ENCODE data around the gene FBXL19. TPM values are rescaled to one million over a fixed set of nuclear protein-coding genes. Genes with fewer than 3 reads are reported as not detected.
A peak's percentile ranks its signal among the peaks of the same experiment; 100 is the strongest.
"Not testable (repeated sequence)": the region's sequence is repeated elsewhere in the genome, so short reads cannot be mapped to it uniquely, and the experiment has no call there.

FBXL19 gene, protein sequence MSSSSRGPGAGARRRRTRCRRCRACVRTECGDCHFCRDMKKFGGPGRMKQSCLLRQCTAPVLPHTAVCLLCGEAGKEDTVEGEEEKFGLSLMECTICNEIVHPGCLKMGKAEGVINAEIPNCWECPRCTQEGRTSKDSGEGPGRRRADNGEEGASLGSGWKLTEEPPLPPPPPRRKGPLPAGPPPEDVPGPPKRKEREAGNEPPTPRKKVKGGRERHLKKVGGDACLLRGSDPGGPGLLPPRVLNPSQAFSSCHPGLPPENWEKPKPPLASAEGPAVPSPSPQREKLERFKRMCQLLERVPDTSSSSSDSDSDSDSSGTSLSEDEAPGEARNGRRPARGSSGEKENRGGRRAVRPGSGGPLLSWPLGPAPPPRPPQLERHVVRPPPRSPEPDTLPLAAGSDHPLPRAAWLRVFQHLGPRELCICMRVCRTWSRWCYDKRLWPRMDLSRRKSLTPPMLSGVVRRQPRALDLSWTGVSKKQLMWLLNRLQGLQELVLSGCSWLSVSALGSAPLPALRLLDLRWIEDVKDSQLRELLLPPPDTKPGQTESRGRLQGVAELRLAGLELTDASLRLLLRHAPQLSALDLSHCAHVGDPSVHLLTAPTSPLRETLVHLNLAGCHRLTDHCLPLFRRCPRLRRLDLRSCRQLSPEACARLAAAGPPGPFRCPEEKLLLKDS
- total RNA-seq, result 16.6 and 18.2 TPM in 2 replicates

DNA sequence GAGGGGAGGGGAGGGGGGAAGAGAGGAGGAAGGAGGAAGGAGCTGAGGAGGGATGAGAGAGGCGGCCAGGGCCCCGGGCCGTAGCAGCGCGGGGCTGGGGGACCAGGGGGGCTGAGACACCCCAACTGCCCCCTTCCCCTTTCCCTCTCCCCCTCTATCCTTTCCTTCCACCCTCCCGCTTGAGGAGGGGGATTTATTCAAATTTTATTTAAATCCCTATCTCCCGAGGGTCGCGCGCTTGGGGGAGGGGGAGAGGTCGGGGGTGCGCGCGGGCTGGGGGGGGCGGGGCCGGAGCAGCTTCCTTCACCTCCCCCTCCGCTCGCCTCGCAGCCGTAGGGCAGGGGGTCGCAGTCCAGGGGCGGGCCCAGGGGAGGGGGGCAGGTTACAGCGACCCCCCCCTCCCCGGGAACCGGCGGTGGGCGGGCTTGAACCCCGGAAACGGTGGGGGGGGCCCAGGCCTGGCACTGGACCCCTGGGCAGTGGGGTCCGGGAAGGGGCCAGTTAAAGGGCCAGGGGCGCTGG lies at the start of gene FBXL19:
FBXL19 (plus strand) TSS at position 19 of the 522 bp plus-strand sequence. CDS start 2,183 bp downstream, outside the sequence.
- DNase-seq (ENCODE audit: low read depth in 2 of 2), result no peak

DNA sequence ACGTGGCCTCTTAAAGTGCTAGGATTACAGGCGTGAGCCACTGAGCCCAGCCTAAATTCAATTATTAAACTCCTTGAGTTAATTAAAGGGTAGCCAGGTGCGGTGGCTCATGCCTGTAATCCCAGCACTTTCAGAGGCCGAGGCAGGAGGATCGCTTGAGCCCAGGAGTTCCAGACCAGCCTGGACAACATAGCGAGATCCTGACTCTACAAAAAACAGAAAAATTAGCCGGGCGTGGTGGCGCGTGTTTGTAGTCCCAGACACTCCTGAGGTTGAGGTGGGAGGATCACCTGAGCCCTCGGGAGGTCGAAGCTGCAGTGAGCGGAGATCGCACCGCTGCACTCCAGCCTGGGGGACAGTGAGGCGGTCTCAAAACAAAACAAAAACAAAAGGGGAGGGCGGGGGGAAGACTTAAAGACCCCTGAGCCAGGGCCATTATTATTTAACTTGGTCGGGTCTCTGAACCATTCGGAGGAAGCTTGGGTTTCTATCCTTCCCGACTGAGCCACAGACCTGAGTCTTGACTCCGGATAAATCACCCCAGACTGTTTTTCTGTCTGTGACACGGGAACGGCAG lies 49.0 kb upstream of the FBXL19 start:
- DNase-seq (ENCODE audit: low read depth in 2 of 2), result no peak

DNA sequence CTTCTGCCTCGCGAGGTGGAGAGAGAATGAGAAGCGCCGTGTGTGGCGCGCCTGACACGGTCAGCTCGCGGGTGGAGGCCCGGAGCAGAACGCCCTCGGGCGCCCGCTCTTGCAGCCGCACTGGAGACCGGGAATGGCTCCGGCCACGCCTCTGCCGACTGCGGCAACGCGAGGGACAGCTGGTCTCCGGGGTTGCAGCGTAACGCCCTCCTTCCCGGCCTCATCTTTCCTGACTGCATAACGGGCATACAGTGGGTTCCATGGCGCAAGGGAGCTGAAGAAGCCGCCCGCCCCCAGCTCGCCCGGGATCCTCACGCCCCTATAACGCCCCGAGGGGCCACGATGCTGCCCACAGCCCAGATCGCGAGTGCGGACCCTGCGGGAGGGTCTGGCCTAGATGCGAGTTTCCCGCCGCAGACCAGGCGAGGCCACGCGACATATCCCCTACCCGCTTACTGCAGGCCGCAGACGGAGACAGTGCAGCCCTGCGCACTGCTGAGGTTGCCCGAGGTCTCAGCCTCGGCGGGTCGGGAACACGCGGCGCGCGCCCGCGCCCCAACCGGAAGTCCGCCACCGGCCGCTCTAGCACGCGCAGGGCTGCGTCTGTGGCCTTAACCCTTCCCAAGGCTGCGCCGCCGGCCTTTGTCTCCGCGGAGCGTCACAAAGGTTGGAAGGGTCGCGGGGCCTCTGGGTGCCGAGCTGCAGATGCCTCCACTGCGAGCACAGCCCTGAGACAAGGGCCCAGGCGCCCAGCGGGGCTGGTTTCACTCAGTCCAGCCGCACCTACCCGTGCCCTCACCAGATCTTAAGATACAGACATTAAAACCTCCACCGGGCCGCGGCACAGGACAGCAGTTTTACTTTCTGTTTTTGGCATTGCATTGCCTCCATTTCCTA lies 48.3 kb upstream of the FBXL19 start:
- peak; percentile 81 to 91 for DNase-seq (ENCODE audit: low read depth in 2 of 2)

DNA sequence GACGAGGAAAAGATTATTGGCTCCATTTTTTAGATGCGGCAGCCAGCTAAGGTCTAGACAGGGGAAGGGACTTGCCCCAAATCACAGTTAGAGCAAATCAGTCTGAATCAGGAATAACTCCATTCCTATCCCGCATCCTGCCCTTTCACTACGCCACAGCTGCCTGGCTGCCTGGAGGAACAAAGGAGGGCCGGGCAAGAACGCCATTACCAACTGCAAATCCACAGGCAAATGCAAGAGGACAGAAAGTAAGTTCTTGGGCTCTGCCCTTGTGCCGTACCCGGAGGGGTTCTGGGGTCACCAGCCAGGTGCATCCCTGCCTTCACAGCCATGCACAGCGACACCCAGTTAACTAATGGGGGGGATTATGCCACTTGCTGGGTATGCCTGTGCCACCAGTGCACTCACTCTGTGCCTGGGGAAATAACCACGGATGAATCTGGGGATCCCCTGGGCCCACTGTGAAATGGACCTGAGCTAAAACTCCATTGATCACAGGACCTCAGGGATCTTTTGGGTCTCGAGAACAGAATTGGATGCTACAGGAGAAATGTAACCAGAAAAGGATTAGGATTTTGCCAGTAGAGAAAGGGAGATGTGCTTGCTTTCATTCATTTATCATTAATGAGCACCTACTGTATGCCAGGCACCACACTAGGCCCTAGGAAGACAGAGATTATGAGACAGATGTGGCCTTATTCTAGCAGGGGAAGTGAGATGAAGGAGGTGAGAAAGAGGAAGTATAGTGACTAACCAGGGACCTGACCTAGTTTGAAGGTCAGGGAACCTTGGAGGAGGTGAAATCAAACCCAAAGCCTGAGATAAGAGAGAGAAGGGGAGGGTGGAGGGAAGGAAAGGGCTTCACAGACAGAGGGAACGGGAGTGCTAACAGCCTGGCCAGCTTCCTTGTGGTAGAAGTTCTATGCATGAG lies 47.2 kb upstream of the FBXL19 start:
- DNase-seq (ENCODE audit: low read depth in 2 of 2), result peak in 1 of 2 donors; percentile 33

DNA sequence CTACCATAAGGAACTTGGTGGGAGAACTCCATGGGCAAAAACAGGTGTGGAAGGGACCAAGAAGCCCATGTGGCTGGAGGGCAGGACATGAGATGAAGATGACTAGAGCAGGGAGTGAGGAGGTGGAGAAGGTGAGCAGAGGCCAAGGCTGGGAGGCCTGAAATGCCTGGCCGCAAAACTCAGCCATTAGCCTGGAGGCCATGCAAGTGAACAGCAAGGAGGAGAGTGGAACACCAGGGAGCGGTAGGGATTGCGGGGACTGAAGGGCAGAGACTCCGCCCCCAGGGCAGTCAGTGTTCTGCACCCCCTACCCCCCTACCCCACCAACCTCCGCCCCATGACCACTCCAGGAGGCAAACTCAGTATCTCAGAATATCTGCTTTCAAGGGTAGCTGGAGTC lies 46.5 kb upstream of the FBXL19 start:
- no peak for DNase-seq (ENCODE audit: low read depth in 2 of 2)

DNA sequence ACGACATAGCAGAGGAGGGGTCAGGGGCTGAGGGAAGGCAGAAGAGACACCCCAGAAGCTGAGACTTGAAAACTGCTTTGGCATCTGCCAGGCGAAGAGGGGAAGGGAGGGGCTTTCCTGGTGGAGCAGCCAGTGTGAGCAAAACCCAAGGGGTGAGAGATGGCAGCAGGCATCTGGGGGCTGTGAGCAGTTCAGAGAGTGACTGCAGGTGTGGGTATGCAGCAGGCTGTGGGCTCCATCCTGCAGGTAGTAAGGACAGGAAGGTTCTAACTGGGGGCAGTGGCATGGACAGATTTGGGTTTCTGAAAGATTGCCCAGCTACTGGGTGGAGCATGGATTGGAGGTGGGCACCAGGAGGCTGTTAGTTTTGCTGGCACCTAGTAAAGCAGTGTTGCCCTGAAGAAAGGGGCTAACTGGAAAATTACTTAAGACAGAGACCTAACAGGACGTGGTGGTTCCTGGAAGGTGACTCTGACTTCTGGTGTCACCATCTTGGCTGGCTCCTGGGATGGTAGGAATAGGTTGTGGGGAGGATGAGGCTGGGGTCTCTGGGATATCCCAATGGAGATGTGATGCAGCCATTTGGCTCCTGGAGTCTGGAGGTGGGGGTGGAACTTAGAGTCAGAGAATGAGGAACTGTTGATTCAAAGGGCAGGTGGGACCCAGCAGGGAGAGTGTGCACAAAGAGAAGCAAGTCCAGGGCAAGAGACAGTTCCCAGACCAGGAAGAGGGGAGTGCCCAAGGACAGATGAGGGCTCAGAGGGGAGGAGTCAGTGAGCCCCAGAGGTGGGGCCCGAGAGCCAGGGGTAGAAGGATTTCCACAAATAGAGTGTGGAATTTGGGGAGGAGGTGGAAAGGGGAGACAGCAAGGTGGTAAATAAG lies 40.7 kb upstream of the FBXL19 start:
- DNase-seq (ENCODE audit: low read depth in 2 of 2), result no peak

DNA sequence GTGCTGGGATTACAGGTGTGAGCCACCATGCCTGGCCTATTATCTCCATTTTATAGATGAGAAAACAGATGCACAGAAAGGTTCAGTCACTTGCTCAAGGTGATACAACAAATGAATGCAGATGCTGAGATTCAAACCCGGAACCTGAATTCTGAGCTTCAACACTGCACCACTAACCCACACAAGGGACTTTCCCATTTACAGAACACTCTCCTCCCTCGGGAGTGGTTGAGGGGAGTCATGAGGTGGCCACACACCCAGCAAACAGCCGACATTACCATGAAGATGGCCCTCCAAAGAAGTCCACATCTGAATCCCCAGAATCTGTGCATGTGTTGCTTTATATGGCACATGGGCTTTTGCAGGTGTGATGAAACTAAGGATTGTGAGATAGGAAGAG lies 38.6 kb upstream of the FBXL19 start:
- no peak for DNase-seq (ENCODE audit: low read depth in 2 of 2)

DNA sequence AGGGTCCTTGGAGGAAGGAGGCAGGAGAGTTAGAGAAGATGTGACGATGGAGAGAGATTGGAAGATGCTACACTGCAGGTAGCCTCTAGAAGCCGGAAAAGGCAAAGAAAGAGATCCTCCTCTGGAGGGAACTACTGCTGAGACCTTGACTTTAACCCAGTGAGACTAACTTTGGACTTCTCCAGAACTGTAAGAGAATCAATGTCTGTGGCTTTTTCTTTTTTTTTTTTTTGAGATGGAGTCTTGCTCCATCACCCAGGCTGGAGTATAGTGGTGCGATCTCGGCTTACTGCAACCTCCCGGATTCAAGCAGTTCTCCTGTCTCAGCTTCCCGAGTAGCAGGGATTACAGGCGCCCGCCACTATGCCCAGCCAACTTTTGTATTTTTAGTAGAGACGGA lies 38.2 kb upstream of the FBXL19 start:
- no peak for DNase-seq (ENCODE audit: low read depth in 2 of 2)

DNA sequence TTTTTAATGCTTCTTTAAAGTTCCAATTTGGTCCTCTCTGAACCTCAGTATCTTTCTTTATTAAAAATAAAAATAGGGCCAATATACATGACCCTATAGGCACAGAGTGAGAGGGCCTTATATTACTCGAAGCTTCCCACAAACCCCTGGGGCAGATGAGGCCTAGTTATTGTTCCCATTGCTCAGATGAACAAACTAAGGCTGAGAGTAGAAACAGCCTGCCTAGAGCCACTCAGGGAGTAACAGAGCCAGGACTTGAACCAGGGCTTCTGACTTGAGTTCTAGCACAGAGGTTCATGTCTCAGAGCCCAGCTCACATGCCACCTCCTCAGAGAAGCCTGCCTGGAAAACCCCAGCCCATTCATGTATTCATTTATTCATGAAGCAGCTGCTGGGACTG lies 37.2 kb upstream of the FBXL19 start:
- no peak for DNase-seq (ENCODE audit: low read depth in 2 of 2)

DNA sequence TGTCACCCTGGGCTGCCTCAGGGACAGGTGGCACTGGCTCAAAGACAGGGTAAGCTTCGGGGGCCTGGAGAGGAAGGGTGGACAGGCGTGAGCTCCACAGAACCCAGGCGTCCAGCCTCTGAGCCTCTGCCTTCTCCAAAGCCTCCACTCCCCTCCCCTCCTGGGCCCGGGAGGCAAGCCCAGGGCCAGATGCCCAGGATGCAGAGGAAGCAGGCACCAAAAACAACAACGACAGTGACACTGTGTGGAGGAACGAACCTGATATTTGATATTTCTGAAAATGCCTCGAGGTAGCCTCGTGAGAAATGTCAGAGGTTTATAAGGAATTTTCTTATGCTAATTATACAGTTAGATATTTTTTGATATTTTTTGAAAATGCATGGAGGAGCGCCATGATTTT lies 35.4 kb upstream of the FBXL19 start:
- DNase-seq (ENCODE audit: low read depth in 2 of 2), result no peak

DNA sequence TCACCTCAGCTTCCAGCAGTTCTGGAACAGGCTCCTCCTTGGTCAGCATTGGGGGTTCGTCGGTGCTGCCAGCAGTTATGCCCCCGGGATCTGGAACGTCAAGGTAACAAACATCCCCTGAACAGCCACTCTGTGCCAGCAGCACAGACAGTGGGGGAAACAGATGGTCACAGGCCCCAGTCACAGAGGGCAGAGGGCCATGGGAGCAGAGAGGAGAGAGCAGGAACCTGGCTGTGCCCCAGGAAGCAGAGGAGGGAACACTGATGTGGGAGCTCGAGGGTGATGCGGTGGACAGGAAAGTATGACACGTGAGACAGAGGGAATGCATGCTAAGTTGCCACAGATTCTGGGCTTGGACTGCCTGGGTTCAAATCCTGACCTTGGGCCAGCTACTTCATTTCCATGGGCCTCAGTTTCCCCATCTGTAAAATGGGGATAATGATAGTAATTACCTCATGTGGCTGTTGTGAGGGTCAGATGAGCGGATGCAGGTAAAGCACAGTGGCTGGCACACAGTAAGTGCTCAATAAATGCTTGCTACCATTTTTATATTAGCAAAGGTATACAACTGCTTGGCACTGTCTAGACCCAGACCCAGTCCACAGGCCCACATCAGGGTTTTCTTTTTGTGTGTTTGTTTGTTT lies 34.4 kb upstream of the FBXL19 start:
- DNase-seq (ENCODE audit: low read depth in 2 of 2), result peak; percentile 75 to 96

DNA sequence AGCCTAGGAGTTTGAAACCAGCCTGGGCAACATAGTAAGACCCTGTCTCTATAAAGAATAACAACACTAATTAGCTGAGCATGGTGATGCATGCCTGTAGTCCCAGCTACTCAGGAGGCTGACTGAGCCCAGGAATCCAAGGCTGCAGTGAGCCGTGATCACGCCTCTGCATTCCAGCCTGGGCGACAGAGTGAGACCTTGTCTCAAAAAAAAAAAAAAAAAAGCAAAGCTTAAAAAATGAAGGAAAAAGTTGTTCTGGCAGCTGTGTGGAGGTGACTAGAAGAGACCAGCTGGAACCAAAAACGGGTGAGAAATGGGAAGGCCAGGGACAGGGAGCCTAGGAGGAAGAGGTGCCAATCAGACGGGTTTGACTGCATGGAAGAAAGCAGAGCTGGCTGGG lies 33.7 kb upstream of the FBXL19 start:
- DNase-seq (ENCODE audit: low read depth in 2 of 2), result no peak

DNA sequence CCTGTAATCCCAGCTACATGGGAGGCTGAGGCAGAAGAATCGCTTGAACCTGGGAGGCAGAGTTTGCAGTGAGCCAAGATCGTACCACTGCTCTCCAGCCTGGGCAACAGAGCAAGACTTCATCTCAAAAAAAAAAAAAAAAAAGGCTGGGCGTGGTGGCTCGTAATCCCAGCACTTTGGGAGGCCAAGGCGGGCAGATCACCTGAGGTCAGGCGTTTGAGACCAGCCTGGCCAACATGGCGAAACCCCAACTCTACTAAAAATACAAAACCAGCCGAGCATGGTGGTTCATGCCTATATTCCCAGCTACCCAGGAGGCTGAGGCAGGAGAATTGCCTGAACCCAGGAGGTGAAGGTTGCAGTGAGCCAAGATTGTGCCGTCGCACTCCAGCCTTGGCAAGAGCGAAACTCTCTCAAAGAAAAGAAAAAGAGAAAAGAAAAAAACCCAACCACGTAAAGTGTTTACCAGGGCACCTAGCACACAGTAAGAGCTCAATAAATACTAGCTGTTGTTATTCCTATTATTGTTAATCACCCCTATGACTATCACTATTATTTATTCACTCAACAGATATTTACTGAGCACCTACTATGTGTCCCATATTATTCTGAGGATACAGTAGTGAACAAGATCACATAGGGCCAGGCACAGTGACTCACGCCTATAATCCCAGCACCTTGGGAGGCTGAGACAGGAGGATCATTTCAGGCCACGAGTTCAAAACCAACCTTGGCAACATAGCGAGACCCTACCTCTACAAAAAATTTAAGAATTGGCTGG lies 32.1 kb upstream of the FBXL19 start:
- DNase-seq (ENCODE audit: low read depth in 2 of 2), result not testable (repeated sequence)

DNA sequence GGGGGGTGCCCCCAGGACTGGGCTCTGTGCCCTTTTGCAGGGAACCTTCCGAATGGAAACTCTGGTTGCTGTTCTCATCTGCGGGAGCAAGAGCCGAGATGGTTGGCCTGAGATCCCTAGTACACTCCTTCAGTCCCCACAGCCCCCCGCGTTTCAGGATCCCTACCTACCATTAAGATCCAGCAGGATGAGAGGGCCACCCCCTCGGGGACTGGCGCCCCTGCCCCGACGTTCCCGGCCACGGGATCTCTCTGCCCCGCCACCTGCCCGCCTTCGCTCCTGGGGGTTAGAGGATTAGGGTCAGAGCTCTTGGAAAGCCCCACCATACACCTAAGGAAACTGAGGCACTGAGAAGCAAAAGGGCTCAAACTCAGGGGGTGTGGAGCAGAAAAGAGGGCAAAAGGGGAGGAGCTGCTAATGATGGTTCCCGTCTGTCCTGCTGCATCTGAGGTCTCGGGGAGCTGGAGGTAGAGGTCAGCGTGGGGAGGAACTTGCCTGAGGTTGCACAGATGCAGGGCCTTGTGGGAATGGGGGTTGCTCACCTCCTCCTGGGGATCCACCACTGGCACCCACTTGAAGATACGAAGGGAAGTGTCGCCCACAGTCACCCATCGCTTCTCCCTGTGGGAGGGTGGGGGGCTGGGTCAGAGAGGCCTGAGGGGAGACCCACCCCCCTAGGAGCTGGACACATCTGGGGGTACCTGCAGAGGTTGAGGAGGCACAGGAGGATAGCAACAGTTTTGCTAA lies 30.5 kb upstream of the FBXL19 start:
- no peak for DNase-seq (ENCODE audit: low read depth in 2 of 2)

DNA sequence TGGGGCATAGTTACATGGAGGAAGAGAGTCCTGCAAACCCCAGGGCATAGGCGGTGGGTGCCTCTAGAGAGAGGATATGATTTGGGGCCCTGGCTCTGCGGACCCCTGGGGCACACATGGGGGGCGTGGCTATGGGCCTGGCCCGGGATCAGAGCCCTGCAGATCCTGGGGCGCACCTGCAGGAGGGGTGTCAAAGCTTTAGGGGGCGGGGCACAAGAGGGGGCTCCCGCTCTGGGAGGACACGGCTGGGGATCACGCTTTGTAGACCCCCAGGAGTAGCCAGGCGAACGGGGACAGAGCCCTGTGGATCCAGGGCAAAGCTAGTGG lies 30.0 kb upstream of the FBXL19 start:
- DNase-seq (ENCODE audit: low read depth in 2 of 2), result no peak

DNA sequence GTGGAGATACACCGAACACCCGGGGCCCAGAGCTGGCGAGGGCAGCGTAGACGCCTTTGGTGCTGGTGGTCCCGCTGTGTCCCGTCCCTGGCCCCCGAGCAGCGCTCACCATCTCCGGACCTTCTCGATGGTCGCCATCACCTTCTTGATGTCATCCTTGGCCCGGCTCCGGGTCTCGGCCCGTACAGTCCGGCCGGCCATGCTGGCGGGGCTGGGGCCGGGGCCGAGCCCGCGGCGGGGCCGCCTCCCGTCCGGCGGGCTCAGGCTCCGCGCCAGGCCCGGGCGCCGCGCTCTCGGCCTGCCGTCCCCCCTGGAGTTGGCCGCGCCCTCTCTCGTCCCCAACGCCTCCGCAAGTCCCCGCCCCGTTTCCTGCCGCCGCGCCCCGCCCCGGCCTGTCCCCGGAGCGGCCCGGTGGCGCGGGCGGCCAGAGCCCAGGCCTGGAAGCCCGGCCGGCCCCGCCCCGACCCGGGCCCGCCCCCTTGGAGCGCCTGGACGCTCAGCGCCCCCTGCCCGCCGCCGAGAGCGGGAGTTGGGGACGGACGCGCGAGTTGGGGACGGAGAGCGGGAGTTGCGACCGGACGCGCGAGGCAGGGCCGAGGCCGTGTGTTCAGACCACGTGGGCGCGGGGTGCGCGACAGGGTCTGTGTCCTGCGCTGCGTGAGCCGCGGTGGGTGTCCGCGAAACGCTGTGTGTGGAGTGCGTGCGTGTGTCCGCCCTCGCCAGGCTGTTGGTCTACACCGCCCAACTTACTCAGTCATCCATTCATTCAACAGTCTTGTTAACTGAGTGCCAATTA lies 29.4 kb upstream of the FBXL19 start, which contains the start of gene BCL7C:
BCL7C (minus strand) TSS at position 334 of the 796 bp plus-strand sequence; CDS start at position 201, 133 bp downstream.
- DNase-seq (ENCODE audit: low read depth in 2 of 2), result peak; percentile 68 to 92
